Measurements from ENCODE around the gene SRSF5.
"Not testable (repeated sequence)": the region's sequence is repeated elsewhere in the genome, so short reads cannot be mapped to it uniquely, and the experiment has no call there.

SRSF5 gene
- total RNA-seq: 280 to 1,167 (median 404) reads per million in 9 experiments

- Mint-ChIP-seq H3K36me3 (ENCODE audit: insufficient read depth) (peaks cover 67% of the 10 kb centered on the region), H3K27me3 (no peaks in the 10 kb centered on the region), H3K9me3 (no peaks in the 10 kb centered on the region), H3K4me3 (peak within 1 kb of the TSS; percentile 97 to 100), H3K4me1 (ENCODE audit: low read depth in 2 of 2) (peaks cover 41 to 44% of the 10 kb centered on the region in 2 donors), H3K27ac (peak within 1 kb of the TSS; percentile 99 to 100)
- peak; percentile 79 for ATAC-seq (replicated peaks)
- peak; percentile 91 to 94 (median 92) for DNase-seq
These were observed at the start of gene SRSF5 for GRCh38 chr14:69766984-69767368. SRSF5 (plus strand) TSS chr14:69767142; CDS start chr14:69768157, 1,015 bp downstream.

GRCh38 chr14:69718614-69719013 is 48.3 kb upstream of the SRSF5 start:
- ATAC-seq (replicated peaks); DNase-seq; H3K9me3 Mint-ChIP-seq; H3K4me3 Mint-ChIP-seq; H3K27me3 Mint-ChIP-seq: not testable (repeated sequence)
- Mint-ChIP-seq H3K27ac (peak overlapping the region; percentile 42 to 92), H3K4me1 (ENCODE audit: low read depth in 2 of 2) (peaks cover 19 to 22% of the 10 kb centered on the region in 2 donors), H3K36me3 (ENCODE audit: insufficient read depth) (peaks cover 36% of the 10 kb centered on the region)

- Mint-ChIP-seq H3K27me3 (no peaks in the 10 kb centered on the region), H3K4me3 (no peak overlapping the region), H3K27ac (no peak overlapping the region), H3K36me3 (ENCODE audit: insufficient read depth) (peaks cover 29% of the 10 kb centered on the region), H3K4me1 (ENCODE audit: low read depth in 2 of 2) (peaks cover 19 to 22% of the 10 kb centered on the region in 2 donors), H3K9me3 (no peaks in the 10 kb centered on the region)
- DNase-seq: no peak
- ATAC-seq (replicated peaks): no peak
These were observed 47.4 kb upstream of the SRSF5 start for GRCh38 chr14:69719501-69719951.

DNA sequence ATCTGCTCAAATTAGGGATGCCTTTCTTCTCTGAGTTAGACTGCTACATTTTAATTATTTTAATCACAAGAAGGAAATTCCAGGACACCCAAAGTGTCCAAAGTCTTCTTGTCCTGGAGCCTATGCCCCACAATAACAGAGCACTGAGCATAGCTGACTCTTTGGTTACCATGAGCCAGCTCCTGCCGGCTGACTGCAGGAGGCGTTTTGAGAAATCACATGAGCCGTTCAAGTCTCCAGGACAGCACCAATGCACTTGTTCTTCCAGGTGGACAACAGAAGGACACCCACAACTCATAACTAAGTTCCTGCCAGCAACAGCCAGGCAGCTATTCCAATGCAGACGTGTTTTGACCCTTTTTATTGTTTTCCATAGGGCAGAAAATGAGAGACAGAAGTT is 46.0 kb upstream of the SRSF5 start:
- ATAC-seq (replicated peaks) (no peak), DNase-seq (no peak)
- H3K36me3 Mint-ChIP-seq (ENCODE audit: insufficient read depth): peaks cover 21% of the 10 kb centered on the region
- no peak overlapping the region for H3K4me3 Mint-ChIP-seq
- H3K27ac Mint-ChIP-seq: no peak overlapping the region
- no peaks in the 10 kb centered on the region for H3K27me3 Mint-ChIP-seq
- peaks cover 13% of the 10 kb centered on the region in 2 donors for H3K4me1 Mint-ChIP-seq (ENCODE audit: low read depth in 2 of 2)
- H3K9me3 Mint-ChIP-seq: no peaks in the 10 kb centered on the region

DNA sequence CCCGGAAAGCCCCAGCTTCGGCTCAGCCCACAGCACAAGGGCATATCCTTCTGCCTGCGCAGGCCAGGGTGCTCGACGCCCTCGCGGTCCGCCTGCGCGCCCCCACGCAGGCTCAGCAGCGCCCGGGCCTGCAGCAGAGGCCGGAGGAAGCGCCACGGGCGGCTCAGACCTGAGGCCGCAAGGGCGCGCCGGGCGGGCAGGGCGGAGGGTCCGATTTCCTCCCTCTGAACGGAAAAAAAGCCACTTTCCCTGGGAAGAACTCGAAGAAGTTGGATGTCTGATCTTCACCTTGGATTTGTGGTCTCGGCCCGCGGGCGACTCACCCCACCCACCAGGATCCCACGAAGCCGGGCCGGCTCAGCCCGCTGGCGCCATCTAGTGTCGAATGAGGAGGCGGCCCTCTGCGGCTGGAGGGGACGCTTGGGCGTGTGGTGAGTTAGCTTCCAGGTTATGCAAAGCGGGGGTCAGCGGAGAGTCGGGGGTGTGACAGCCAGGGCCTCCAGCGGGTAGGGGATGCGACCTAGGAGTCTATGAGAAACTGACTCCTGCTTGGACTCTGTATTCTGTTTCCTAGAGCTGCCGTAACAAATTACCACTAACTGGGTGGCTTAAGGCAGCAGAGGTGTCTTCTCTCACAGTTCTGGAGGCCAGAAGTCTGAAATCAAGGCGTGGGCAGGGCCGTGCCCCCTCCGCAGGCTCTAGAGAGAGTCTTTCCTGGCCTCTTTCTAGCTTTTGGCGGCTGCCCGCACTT is 40.0 kb upstream of the SRSF5 start:
- peaks cover 6 to 24% of the 10 kb centered on the region in 2 donors for H3K4me1 Mint-ChIP-seq (ENCODE audit: low read depth in 2 of 2)
- DNase-seq (peak; percentile 84 to 85 (median 85)), ATAC-seq (replicated peaks) (peak; percentile 89)
- no peaks in the 10 kb centered on the region for H3K9me3 Mint-ChIP-seq
- H3K27ac Mint-ChIP-seq: peak overlapping the region; percentile 28 to 81
- no peaks in the 10 kb centered on the region for H3K27me3 Mint-ChIP-seq
- H3K4me3 Mint-ChIP-seq: peak overlapping the region; percentile 48 to 58
- no peaks in the 10 kb centered on the region for H3K36me3 Mint-ChIP-seq (ENCODE audit: insufficient read depth)

GRCh38 chr14:69727860-69728259 is 39.1 kb upstream of the SRSF5 start:
- Mint-ChIP-seq H3K27ac (peak overlapping the region in 1 of 2 donors; percentile 81), H3K36me3 (ENCODE audit: insufficient read depth) (peaks cover under 1% of the 10 kb centered on the region), H3K9me3 (no peaks in the 10 kb centered on the region), H3K4me1 (ENCODE audit: low read depth in 2 of 2) (peaks cover 6 to 24% of the 10 kb centered on the region in 2 donors), H3K27me3 (peaks cover 0 to 2% of the 10 kb centered on the region in 2 donors), H3K4me3 (peak overlapping the region; percentile 48 to 58)
- no peak for ATAC-seq (replicated peaks)
- DNase-seq: no peak

DNA sequence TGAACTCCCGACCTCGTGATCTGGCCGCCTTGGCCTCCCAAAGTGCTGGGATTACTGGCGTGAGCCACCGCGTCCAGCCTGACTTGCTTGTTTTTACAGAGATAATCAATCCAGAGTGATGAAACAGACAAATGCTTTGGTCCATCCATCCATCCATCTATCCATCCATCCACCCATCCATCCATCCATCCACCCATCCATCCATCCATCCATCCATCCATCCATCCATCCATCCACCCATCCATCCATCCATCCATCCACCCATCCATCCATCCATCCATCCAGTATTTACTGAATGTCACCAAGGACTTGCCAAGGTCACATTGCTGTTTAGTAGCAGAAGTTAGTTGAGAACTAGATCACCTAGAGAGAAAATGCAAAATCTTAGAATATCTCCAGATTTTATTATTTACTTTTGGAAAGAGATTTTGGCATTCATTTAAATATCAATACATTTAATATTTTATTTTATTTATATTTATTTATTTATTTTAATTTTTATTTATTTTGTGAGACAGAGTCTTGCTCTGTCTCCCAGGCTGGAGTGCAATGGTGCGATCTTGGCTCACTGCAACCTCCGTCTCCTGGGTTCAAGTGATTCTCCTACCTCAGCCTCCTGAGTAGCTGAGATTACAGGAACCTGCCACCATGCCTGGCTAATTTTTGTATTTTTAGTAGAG is 34.9 kb upstream of the SRSF5 start:
- H3K9me3 Mint-ChIP-seq; DNase-seq; H3K4me3 Mint-ChIP-seq; ATAC-seq (replicated peaks); H3K36me3 Mint-ChIP-seq (ENCODE audit: insufficient read depth): not testable (repeated sequence)
- H3K27me3 Mint-ChIP-seq: peaks cover 13 to 16% of the 10 kb centered on the region in 2 donors
- H3K27ac Mint-ChIP-seq: peak overlapping the region in 1 of 2 donors; percentile 55
- peaks cover 3 to 18% of the 10 kb centered on the region in 2 donors for H3K4me1 Mint-ChIP-seq (ENCODE audit: low read depth in 2 of 2)

DNA sequence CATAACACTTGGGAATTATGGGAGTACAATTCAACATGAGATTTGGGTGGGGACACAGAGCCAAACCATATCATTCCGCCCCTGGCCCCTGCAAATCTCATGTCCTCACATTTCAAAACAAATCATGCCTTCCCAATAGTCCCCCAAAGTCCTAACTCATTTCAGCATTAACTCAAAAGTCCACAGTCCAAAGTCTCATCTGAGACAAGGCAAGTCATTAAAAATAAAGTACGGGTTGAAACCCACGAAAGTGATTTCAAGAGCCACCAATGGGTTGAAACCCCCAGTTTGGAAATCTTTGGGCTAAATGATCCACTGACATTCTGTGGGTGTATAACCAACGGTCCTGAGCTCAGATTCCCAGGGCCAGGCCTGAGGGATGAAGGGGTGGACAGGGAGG is 30.5 kb upstream of the SRSF5 start:
- H3K27me3 Mint-ChIP-seq: peaks cover 13 to 17% of the 10 kb centered on the region in 2 donors
- not testable (repeated sequence) for H3K36me3 Mint-ChIP-seq (ENCODE audit: insufficient read depth); H3K27ac Mint-ChIP-seq; H3K9me3 Mint-ChIP-seq; H3K4me1 Mint-ChIP-seq (ENCODE audit: low read depth in 2 of 2); ATAC-seq (replicated peaks); DNase-seq; H3K4me3 Mint-ChIP-seq

- Mint-ChIP-seq H3K4me1 (ENCODE audit: low read depth in 2 of 2) (no peaks in the 10 kb centered on the region), H3K27me3 (peaks cover 8 to 11% of the 10 kb centered on the region in 2 donors)
- no peak for ATAC-seq (replicated peaks)
These were observed 25.9 kb upstream of the SRSF5 start for GRCh38 chr14:69741055-69741454.

DNA sequence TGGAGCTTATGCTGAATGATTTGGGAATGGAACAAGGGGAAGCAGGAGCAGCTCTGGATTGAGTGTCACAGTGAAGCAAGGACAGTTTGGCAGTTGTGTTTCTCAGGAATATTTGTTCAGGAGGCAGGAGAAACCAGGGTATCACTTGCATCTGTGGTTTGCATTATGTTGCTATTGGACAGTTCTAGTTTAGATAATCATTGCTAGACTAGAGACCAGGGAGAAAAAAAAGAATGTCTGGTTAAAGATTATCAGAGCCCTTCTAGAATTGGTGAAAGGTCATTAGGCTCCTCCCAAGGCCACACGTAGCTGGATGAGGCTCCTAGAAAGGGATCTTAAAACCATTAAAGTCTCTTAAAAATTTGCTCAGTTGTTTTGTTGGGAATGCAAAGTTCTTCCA is 17.0 kb upstream of the SRSF5 start:
- ATAC-seq (replicated peaks) (no peak), DNase-seq (no peak)
- no peak overlapping the region for H3K4me3 Mint-ChIP-seq
- H3K9me3 Mint-ChIP-seq: no peaks in the 10 kb centered on the region
- H3K36me3 Mint-ChIP-seq (ENCODE audit: insufficient read depth): no peaks in the 10 kb centered on the region
- H3K4me1 Mint-ChIP-seq (ENCODE audit: low read depth in 2 of 2): peaks cover 0 to 2% of the 10 kb centered on the region in 2 donors
- no peaks in the 10 kb centered on the region for H3K27me3 Mint-ChIP-seq
- peak overlapping the region in 1 of 2 donors; percentile 24 for H3K27ac Mint-ChIP-seq

More at GRCh38 chr14:69741055-69741454, 25.9 kb upstream of the SRSF5 start:
- no peaks in the 10 kb centered on the region for H3K9me3 Mint-ChIP-seq
- no peak overlapping the region for H3K27ac Mint-ChIP-seq
- no peaks in the 10 kb centered on the region for H3K36me3 Mint-ChIP-seq (ENCODE audit: insufficient read depth)
- no peak overlapping the region for H3K4me3 Mint-ChIP-seq
- no peak for DNase-seq

DNA sequence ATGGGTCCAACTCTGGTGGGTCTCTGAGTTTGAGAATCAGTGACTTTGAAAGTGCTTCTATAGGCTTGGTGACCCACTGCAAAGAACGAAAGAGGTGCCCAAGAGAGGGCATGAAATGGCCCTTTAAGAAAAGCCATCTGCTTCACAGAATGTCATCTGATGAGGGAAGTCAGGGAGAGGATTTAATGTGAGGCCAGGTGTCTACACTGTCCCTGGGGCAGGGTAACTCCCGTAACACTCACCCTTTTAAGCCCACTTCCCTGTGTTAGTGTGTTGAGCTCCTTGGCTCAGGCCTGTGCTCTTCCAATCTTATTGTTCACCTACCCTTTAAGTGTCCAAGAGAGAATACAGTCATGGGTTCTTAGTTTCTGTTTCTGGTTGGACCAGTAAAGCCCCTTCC is 16.4 kb upstream of the SRSF5 start:
- H3K4me1 Mint-ChIP-seq (ENCODE audit: low read depth in 2 of 2): peaks cover 0 to 2% of the 10 kb centered on the region in 2 donors
- no peaks in the 10 kb centered on the region for H3K27me3 Mint-ChIP-seq
- ATAC-seq (replicated peaks) (no peak), DNase-seq (no peak)
- H3K27ac Mint-ChIP-seq: no peak overlapping the region
- H3K36me3 Mint-ChIP-seq (ENCODE audit: insufficient read depth): no peaks in the 10 kb centered on the region
- H3K9me3 Mint-ChIP-seq: no peaks in the 10 kb centered on the region
- no peak overlapping the region for H3K4me3 Mint-ChIP-seq

- ATAC-seq (replicated peaks): no peak
- H3K36me3 Mint-ChIP-seq (ENCODE audit: insufficient read depth): no peaks in the 10 kb centered on the region
- H3K9me3 Mint-ChIP-seq: no peaks in the 10 kb centered on the region
- H3K27me3 Mint-ChIP-seq: no peaks in the 10 kb centered on the region
- H3K4me3 Mint-ChIP-seq: no peak overlapping the region
- H3K27ac Mint-ChIP-seq: no peak overlapping the region
- no peaks in the 10 kb centered on the region for H3K4me1 Mint-ChIP-seq (ENCODE audit: low read depth in 2 of 2)
- DNase-seq: no peak
These were observed 14.2 kb upstream of the SRSF5 start for GRCh38 chr14:69752773-69753172.

DNA sequence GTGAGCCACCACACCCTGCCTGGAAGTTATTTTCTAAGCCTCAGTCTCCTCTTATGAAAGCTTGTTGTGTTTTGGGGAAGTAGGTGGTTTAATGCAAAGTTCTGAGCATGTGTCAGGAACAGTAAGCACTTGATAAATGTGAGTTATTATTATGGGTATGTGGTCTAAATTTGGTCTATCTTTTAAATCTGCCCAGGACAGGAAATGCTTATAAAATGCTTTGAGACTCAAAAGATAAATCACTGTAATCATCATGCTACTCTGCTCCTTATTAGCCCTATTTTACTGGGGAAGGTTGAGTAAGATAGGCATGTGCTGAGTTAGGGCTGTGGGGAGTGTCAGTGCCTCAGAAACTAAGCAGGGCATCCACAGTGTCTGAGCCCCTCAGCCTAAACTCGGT is 13.1 kb upstream of the SRSF5 start:
- no peak for ATAC-seq (replicated peaks)
- H3K27me3 Mint-ChIP-seq: no peaks in the 10 kb centered on the region
- no peak for DNase-seq
- H3K4me1 Mint-ChIP-seq (ENCODE audit: low read depth in 2 of 2): no peaks in the 10 kb centered on the region
- no peak overlapping the region for H3K4me3 Mint-ChIP-seq
- H3K9me3 Mint-ChIP-seq: no peaks in the 10 kb centered on the region
- no peaks in the 10 kb centered on the region for H3K36me3 Mint-ChIP-seq (ENCODE audit: insufficient read depth)
- no peak overlapping the region for H3K27ac Mint-ChIP-seq

GRCh38 chr14:69754487-69754886 is 12.5 kb upstream of the SRSF5 start:
- H3K36me3 Mint-ChIP-seq (ENCODE audit: insufficient read depth): no peaks in the 10 kb centered on the region
- no peak for ATAC-seq (replicated peaks)
- H3K27ac Mint-ChIP-seq: no peak overlapping the region
- H3K27me3 Mint-ChIP-seq: no peaks in the 10 kb centered on the region
- no peak overlapping the region for H3K4me3 Mint-ChIP-seq
- no peak for DNase-seq
- H3K9me3 Mint-ChIP-seq: no peaks in the 10 kb centered on the region
- H3K4me1 Mint-ChIP-seq (ENCODE audit: low read depth in 2 of 2): no peaks in the 10 kb centered on the region
